ENCODE results near the gene R3HDM1. TPM values are rescaled to one million over a fixed set of nuclear protein-coding genes. Genes with fewer than 3 reads are reported as not detected.

Gene R3HDM1
- total RNA-seq, 4 donors from 2014 or later: 24.0 to 40.4 (median 30.4) TPM

- H3K4me3 ChIP-seq (replicated peaks in 1 of 3): no peak overlapping the region
- H3K9me3 ChIP-seq: no peaks in the 10 kb centered on the region
- no peaks in the 10 kb centered on the region for H3K36me3 ChIP-seq
- intact Hi-C loops (cut with DNase I): no loop called here
- no peaks in the 10 kb centered on the region for H3K4me1 ChIP-seq
- TF ChIP-seq POLR2A (IDR thresholded peaks at IDR 0.05) (no peak), CTCF (IDR thresholded peaks at IDR 0.05) (no peak)
- no peak overlapping the region for H3K27ac ChIP-seq
- 93 to 95% methylated on average over 5 of the region's 5 CpGs for WGBS, 2 donors
- DNase-seq: no peak
- no peaks in the 10 kb centered on the region for H3K27me3 ChIP-seq
Measured at GRCh38 chr2:135551356-135551755, 20.1 kb downstream of the R3HDM1 start.

GRCh38 chr2:135552887-135553286, 21.6 kb downstream of the R3HDM1 start:
- Histone ChIP-seq H3K9me3 (no peaks in the 10 kb centered on the region), H3K27ac (no peak overlapping the region), H3K36me3 (no peaks in the 10 kb centered on the region), H3K4me1 (no peaks in the 10 kb centered on the region), H3K27me3 (no peaks in the 10 kb centered on the region), H3K4me3 (replicated peaks in 1 of 3) (no peak overlapping the region)
- no peak for DNase-seq
- 87 to 92% methylated on average over 4 of the region's 4 CpGs for WGBS, 2 donors
- intact Hi-C loops (cut with DNase I): no loop called here
- TF ChIP-seq POLR2A (IDR thresholded peaks at IDR 0.05) (no peak), CTCF (IDR thresholded peaks at IDR 0.05) (no peak)

GRCh38 chr2:135555311-135555710, 24.0 kb downstream of the R3HDM1 start:
- intact Hi-C loops (cut with DNase I): no loop called here
- no peaks in the 10 kb centered on the region for H3K4me1 ChIP-seq
- H3K27me3 ChIP-seq: no peaks in the 10 kb centered on the region
- no peak overlapping the region for H3K27ac ChIP-seq
- WGBS, 2 donors: 84 to 91% methylated on average over 4 of the region's 4 CpGs
- DNase-seq: no peak
- H3K9me3 ChIP-seq: no peaks in the 10 kb centered on the region
- TF ChIP-seq CTCF (IDR thresholded peaks at IDR 0.05): no peak
- no peak for TF ChIP-seq POLR2A (IDR thresholded peaks at IDR 0.05)
- H3K4me3 ChIP-seq (replicated peaks in 1 of 3): no peak overlapping the region
- no peaks in the 10 kb centered on the region for H3K36me3 ChIP-seq

GRCh38 chr2:135557530-135557929, 26.2 kb downstream of the R3HDM1 start:
- WGBS, 2 donors: 75 to 86% methylated on average over 1 of the region's 1 CpG
- DNase-seq: no peak

GRCh38 chr2:135561925-135562324, 30.6 kb downstream of the R3HDM1 start:
- H3K4me1 ChIP-seq: no peaks in the 10 kb centered on the region
- no peak overlapping the region for H3K27ac ChIP-seq
- intact Hi-C loops (cut with DNase I): no loop called here
- H3K36me3 ChIP-seq: no peaks in the 10 kb centered on the region
- DNase-seq: no peak
- H3K9me3 ChIP-seq: no peaks in the 10 kb centered on the region
- no peaks in the 10 kb centered on the region for H3K27me3 ChIP-seq
- 96 to 98% methylated on average over 4 of the region's 4 CpGs for WGBS, 2 donors
- no peak overlapping the region for H3K4me3 ChIP-seq (replicated peaks in 1 of 3)
- no peak for TF ChIP-seq POLR2A (IDR thresholded peaks at IDR 0.05)
- TF ChIP-seq CTCF (IDR thresholded peaks at IDR 0.05): no peak

More at GRCh38 chr2:135557530-135557929, 26.2 kb downstream of the R3HDM1 start:
- no peak overlapping the region for H3K27ac ChIP-seq
- no peaks in the 10 kb centered on the region for H3K4me1 ChIP-seq
- no peak overlapping the region for H3K4me3 ChIP-seq (replicated peaks in 1 of 3)
- TF ChIP-seq POLR2A (IDR thresholded peaks at IDR 0.05): no peak
- TF ChIP-seq CTCF (IDR thresholded peaks at IDR 0.05): no peak
- intact Hi-C loops (cut with DNase I): no loop called here
- no peaks in the 10 kb centered on the region for H3K36me3 ChIP-seq
- no peaks in the 10 kb centered on the region for H3K9me3 ChIP-seq
- no peaks in the 10 kb centered on the region for H3K27me3 ChIP-seq

Data from thyroid gland (tissue), 4 donors.